Stomach (tissue), 4 donors: Measurements from ENCODE around the gene TROAP.

Experiments
- CTCF ChIP-seq, 7 experiments: fragments of 450-650 bp in 4 of 7; fragments of 200-600 bp in 3 of 7; sonication (generic) in 3 of 7; IDR thresholded peaks; one replicate each; pipeline ENCODE4 v1.5.1; 2016 to 2019; ENCODE audit warnings: antibody characterized with exemption in 7 of 7, control low read depth in 2 of 7, mild to moderate bottlenecking in 1 of 7
- EP300 ChIP-seq: sonication (generic); formaldehyde crosslinking; IDR thresholded peaks from one replicate; pipeline ENCODE4 v1.6.1; 2017; ENCODE audit warnings: antibody characterized with exemption

DNA sequence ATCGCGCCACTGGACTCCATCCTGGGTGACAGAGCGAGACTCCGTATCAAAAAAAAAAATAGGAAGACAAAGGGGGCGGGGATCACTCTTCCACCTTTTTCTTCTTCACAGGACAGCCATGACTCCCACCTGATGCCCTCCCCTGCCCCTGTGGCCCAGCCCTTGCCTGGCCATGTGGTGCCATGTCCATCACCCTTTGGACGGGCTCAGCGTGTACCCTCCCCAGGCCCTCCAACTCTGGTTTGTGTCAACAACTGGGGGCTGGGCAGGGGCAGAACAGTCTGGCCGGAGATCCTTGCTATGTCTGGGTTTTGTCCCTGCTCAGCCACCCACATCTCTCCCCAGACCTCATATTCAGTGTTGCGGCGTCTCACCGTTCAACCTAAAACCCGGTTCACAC lies 5.8 kb downstream of the TROAP start:
- TF ChIP-seq CTCF (IDR thresholded peaks at IDR 0.05) (no peak), EP300 (no peak)
